Colonic mucosa (tissue), 4 donors: ENCODE results near the gene SLC1A4. TPM values are rescaled to one million over a fixed set of nuclear protein-coding genes. Genes with fewer than 3 reads are reported as not detected.

ENCODE experiments used
- DNase-seq: peaks from one replicate; pipeline ENCODE4 v3.0.0-alpha.2; 2020
- H3K27ac ChIP-seq: fragments of 200-600 bp; one replicate; pipeline ENCODE4 v1.8.0; 2021
- H3K27me3 ChIP-seq: fragments of 200-600 bp; one replicate; pipeline ENCODE4 v1.8.0; 2021
- H3K36me3 ChIP-seq: fragments of 200-600 bp; one replicate; pipeline ENCODE4 v1.8.0; 2021
- H3K4me1 ChIP-seq: fragments of 200-600 bp; one replicate; pipeline ENCODE4 v1.8.0; 2021; ENCODE audit warnings: mild to moderate bottlenecking
- H3K4me3 ChIP-seq: fragments of 200-600 bp; one replicate; pipeline ENCODE4 v1.8.0; 2021
- H3K9ac ChIP-seq, 2 donors: one replicate each; pipeline ENCODE4 v1.7.0; 2013; ENCODE audit warnings: control low read depth in 2 of 2, low read depth in 2 of 2, low read length in 2 of 2
- H3K9me3 ChIP-seq: fragments of 200-600 bp; one replicate; pipeline ENCODE4 v1.8.0; 2021
- CTCF ChIP-seq: fragments of 200-600 bp; IDR thresholded peaks from one replicate; pipeline ENCODE4 v1.8.0; 2022; ENCODE audit warnings: antibody characterized with exemption, mild to moderate bottlenecking
- intact Hi-C: fragments of 100-400 bp; cut with DNase I; formaldehyde crosslinking; loops from one replicate; pipeline ENCODE4 v1.14.1; 2022
- total RNA-seq, 2 donors: library from RNA; stranded (reverse); fragmentation: NEBNext Ultra II Directional in 1 of 2; extraction: Animal tissue kit (Norgen Biotek cat#: 25700) in 1 of 2; gene quantifications; one replicate each; pipeline ENCODE4 v1.2.1, GENCODE V29; 2021
- donor health status: healthy.
- donor health status: DM: no; HTN: no; CAD: no.
- donor health status: DM: no; HTN: no; CAD: no.

Gene SLC1A4
- total RNA-seq, 2 donors from 2014 or later = 13.7 to 32.4 TPM

GRCh38 chr2:65055422-65056214 lies 66.4 kb downstream of the SLC1A4 start:
- H3K4me1 ChIP-seq = peaks cover 6% of the 10 kb centered on the region
- no peak for DNase-seq
- H3K9ac ChIP-seq = peak overlapping the region; percentile 70 to 83
- peak overlapping the region; percentile 93 for H3K4me3 ChIP-seq
- no peak for TF ChIP-seq CTCF
- no peaks in the 10 kb centered on the region for H3K9me3 ChIP-seq
- H3K36me3 ChIP-seq = no peaks in the 10 kb centered on the region
- no peaks in the 10 kb centered on the region for H3K27me3 ChIP-seq
- peak overlapping the region; percentile 84 for H3K27ac ChIP-seq
- intact Hi-C loops = no loop called here

GRCh38 chr2:65056215-65057053 lies 67.2 kb downstream of the SLC1A4 start, which contains the start of gene CEP68:
CEP68 (plus strand) TSS chr2:65056416; CDS start chr2:65069445, 13,029 bp downstream.
- H3K27ac ChIP-seq = peak within 1 kb of the TSS; percentile 84
- TF ChIP-seq CTCF = no peak
- DNase-seq = peak; percentile 98
- peak within 1 kb of the TSS; percentile 93 for H3K4me3 ChIP-seq
- H3K4me1 ChIP-seq = peaks cover 6% of the 10 kb centered on the region
- H3K27me3 ChIP-seq = no peaks in the 10 kb centered on the region
- H3K9ac ChIP-seq = peak within 1 kb of the TSS; percentile 83 to 92
- intact Hi-C loops = no loop called here
- H3K36me3 ChIP-seq = no peaks in the 10 kb centered on the region
- no peaks in the 10 kb centered on the region for H3K9me3 ChIP-seq

- peaks cover 6% of the 10 kb centered on the region for H3K4me1 ChIP-seq
- no peak for DNase-seq
- H3K9ac ChIP-seq = peak overlapping the region; percentile 83 to 92
- H3K27me3 ChIP-seq = no peaks in the 10 kb centered on the region
- H3K4me3 ChIP-seq = peak overlapping the region; percentile 93
- intact Hi-C loops = no loop called here
- no peaks in the 10 kb centered on the region for H3K36me3 ChIP-seq
- no peak for TF ChIP-seq CTCF
- peak overlapping the region; percentile 84 for H3K27ac ChIP-seq
- no peaks in the 10 kb centered on the region for H3K9me3 ChIP-seq
Measured at GRCh38 chr2:65057054-65057375, 67.8 kb downstream of the SLC1A4 start.

GRCh38 chr2:65057391-65058052 lies 68.3 kb downstream of the SLC1A4 start:
- Histone ChIP-seq H3K4me3 (peak overlapping the region; percentile 93), H3K36me3 (no peaks in the 10 kb centered on the region), H3K27ac (peak overlapping the region; percentile 84), H3K9me3 (no peaks in the 10 kb centered on the region), H3K27me3 (no peaks in the 10 kb centered on the region), H3K9ac (peak overlapping the region; percentile 83 to 92), H3K4me1 (peaks cover 6% of the 10 kb centered on the region)
- TF ChIP-seq CTCF = no peak
- no peak for DNase-seq
- intact Hi-C loops = no loop called here

- no peaks in the 10 kb centered on the region for H3K36me3 ChIP-seq
- peak overlapping the region in 1 of 2 donors; percentile 14 for H3K9ac ChIP-seq
- no peak for DNase-seq
- H3K4me3 ChIP-seq = no peak overlapping the region
- no peak for TF ChIP-seq CTCF
- no peaks in the 10 kb centered on the region for H3K27me3 ChIP-seq
- H3K4me1 ChIP-seq = peaks cover 6% of the 10 kb centered on the region
- intact Hi-C loops = no loop called here
- no peaks in the 10 kb centered on the region for H3K9me3 ChIP-seq
- H3K27ac ChIP-seq = no peak overlapping the region
Measured at GRCh38 chr2:65059071-65059470, 69.9 kb downstream of the SLC1A4 start.
